ENCODE measurements around the gene GAB2.
A peak's percentile ranks its signal among the peaks of the same experiment; 100 is the strongest.
"Not testable (repeated sequence)": the region's sequence is repeated elsewhere in the genome, so short reads cannot be mapped to it uniquely, and the experiment has no call there.

Gene GAB2

DNA sequence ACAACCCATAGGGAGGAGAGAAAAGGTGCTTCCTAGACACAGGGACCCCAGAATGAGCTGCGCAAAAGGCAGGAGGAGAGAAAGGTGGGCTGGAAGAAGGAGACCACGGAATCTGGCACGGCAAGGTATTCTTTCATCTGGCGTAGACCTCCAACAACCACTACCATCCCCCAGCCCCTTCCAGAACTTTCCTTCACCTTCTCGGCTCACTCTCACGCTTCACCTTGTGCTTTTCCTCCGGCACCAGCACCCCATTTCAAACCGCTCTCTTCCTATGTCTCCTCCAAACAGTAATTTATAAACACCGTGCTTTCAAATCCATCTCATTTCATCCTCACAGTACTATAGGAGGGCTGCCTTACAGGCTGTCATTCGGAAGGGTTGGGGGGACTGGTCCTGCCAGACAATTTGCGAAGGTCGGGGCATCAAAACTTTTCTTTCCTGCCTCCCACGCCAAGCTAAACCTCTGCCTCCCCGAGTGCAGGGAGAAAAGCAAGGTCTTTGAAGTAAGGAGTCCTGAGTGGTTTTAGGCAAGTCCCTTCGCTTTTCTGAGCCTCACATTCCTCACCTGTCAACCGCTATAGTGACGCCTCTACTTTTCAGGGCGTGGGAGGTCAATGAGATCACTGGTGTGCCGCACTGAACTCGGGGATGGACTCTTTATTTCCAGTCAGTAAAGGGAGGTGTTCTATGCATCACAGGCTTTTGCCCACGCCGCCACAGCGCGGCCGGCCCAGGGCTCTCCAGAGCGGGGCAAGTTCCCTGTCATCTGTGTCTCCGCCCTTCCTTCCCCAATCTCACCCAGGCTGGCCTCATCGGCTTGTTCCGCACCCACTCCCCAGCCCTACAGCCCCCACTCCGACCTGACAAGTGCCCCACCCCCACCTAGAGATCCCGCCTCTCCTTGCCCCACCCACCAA is 230.0 kb downstream of the GAB2 start:
- peak; percentile 45 for DNase-seq (ENCODE audit: low read depth)

- no peak for DNase-seq (ENCODE audit: low read depth)
These were observed 236.4 kb downstream of the GAB2 start for GRCh38 chr11:78181185-78181584.

DNA sequence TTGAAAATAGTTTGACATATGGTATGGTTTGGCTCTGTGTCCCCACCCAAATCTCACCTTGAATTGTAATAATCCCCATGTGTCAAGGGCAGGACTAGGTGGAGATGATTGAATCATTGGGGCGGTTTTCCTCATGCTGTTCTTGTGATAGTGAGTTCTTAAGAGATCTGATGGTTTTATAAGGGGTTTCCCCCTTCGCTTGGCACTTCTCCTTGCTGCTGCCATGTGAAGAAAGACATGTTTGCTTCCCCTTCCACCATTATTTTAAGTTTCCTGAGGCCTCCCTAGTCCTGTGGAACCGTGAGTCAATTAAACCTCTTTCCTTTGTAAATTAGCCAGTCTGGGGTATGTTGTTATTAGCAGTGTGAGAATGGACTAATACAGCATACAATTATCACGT is 236.9 kb downstream of the GAB2 start:
- no peak for DNase-seq (ENCODE audit: low read depth)

- no peak for DNase-seq (ENCODE audit: low read depth)
These were observed 238.1 kb downstream of the GAB2 start for GRCh38 chr11:78179459-78180071.

DNA sequence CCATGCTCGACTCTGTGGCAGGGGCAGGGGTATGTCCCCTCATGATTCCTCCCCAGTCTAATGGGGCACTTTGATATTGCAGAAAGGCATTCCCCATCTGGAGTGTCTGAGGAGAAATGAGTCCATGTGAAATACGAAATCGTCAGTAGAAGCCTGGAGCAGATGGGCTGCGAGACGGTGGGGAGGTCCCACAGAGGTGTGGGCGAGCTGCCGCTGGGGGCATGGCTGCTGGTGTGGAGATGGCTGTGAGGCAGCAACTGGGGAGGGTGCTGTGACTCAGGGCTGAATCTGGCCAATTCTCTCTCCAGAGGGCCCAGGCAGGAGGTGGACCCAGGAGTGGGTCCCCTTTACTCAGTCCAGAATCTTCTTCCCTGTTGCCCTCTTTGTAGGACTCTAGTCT is 240.4 kb downstream of the GAB2 start:
- no peak for DNase-seq (ENCODE audit: low read depth)

DNA sequence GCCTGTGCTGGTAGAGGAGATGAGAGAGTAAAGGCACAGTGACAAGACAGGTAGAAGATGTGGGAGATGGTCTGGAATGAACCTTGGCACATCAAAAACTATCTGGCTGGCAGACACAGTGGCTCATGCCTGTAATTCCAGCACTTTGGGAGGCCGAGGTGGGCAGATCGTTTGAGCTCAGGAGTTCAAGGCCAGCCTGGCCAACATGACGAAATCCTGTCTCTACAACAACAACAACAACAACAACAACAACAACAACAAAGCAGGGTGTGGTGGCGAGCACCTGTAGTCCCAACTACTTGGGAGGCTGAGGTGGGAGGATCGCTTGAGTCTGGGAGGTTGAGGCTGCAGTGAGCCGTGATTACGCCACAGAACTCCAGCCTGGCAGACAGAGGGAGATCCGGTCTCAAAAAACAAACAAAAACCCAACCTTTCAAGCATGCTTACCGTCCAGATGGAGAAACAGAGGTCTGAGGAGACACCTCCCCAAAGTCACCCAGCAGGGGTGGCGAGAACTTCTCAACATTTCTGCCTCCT is 240.9 kb downstream of the GAB2 start:
- no peak for DNase-seq (ENCODE audit: low read depth)

DNA sequence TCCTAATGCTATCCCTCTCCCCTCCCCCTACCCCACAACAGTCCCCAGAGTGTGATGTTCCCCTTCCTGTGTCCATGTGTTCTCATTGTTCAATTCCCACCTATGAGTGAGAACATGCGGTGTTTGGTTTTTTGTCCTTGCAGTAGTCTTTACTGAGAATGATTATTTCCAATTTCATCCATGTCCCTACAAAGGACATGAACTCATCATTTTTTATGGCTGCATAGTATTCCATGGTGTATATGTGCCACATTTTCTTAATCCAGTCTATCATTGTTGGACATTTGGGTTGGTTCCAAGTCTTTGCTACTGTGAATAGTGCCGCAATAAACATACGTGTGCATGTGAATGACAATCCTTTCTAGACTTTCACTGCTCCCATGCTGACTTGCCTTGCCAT is 241.8 kb downstream of the GAB2 start:
- DNase-seq (ENCODE audit: low read depth) = not testable (repeated sequence)

- no peak for DNase-seq (ENCODE audit: low read depth)
These were observed 245.7 kb downstream of the GAB2 start for GRCh38 chr11:78171951-78172350.

- no peak for DNase-seq (ENCODE audit: low read depth)
These were observed 246.6 kb downstream of the GAB2 start for GRCh38 chr11:78170874-78171549.

- no peak for DNase-seq (ENCODE audit: low read depth)
These were observed 247.2 kb downstream of the GAB2 start for GRCh38 chr11:78170413-78170812.

- no peak for DNase-seq (ENCODE audit: low read depth)
These were observed 248.8 kb downstream of the GAB2 start for GRCh38 chr11:78168539-78169477.

DNA sequence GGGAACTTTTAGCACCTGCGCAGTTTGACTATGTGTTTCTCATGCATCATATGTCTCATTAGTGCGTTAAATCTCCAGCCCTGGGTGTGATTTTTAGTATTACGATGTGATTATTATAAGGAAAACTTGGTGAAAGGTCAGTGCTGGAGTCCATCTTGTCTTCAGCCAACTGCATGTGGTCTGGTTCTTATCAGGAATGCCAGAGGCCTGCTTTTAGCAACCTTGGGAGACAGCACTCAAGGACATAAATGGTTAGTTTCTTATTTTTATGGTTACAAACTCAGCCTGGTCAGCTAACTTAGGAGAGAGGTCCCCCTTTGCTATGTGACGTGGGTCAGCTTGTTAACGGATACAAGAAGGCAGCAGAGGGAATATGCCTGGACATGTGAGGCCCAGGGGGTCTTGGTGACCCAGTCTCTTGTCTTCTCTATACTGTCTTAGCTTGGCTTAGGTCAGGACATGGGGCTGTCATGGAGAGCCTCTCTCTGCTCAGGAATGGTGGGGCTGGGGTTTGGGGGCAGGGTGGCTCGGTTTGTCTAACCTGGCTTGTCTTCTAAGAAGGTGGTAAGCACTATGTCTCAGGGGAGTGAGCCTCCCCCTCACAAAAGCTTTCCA is 250.7 kb downstream of the GAB2 start:
- DNase-seq (ENCODE audit: low read depth) = no peak

Data from T follicular helper cell (primary cell).